OCI-LY7 (cell line): Measurements from ENCODE around the gene BIVM.

ENCODE experiments used
- CTCF ChIP-seq: fragments of 200-600 bp; sonication (generic); conservative IDR thresholded peaks from 2 replicates; pipeline ENCODE4 v1.5.1; 2014; ENCODE audit warnings: mild to moderate bottlenecking, antibody characterized with exemption, low read length, moderate library complexity, mixed read lengths
- EZH2phosphoT487 ChIP-seq: fragments of 200-600 bp; sonication (generic); IDR thresholded peaks from 2 replicates; pipeline ENCODE4 v1.6.1; 2018; ENCODE audit warnings: low read depth, borderline replicate concordance, mild to moderate bottlenecking, mixed run types, antibody characterized with exemption, low read length, moderate library complexity, mixed read lengths

DNA sequence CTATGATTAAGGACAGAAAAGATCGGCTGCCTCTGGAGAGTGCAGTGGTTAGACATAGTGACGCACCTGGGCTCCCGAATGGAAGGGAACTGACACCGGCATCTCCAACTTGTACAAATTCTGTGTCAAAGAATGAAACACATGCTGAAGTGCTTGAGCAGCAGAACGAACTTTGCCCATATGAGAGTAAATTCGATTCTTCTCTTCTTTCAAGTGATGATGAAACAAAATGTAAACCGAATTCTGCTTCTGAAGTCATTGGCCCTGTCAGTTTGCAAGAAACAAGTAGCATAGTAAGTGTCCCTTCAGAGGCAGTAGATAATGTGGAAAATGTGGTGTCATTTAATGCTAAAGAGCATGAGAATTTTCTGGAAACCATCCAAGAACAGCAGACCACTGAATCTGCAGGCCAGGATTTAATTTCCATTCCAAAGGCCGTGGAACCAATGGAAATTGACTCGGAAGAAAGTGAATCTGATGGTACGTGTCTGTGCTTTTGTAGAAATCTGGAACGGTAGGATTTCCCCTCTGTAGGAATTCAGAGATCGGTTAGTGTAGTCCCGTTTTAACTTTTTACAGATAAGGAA, 63.8 kb downstream of the BIVM start:
- TF ChIP-seq CTCF (no peak), EZH2phosphoT487 (no peak)
